OCI-LY1 (cell line): ENCODE data around the gene PHF20.
"Not testable (repeated sequence)": the region's sequence is repeated elsewhere in the genome, so short reads cannot be mapped to it uniquely, and the experiment has no call there.

Experiments
- H2AFZ ChIP-seq: fragments of 200-600 bp; sonication (generic), shearing (Covaris generic); 2 replicates; pipeline ENCODE4 v1.6.0; 2014; ENCODE audit warnings: antibody characterized with exemption, mild to moderate bottlenecking, low read length
- H3F3A ChIP-seq: fragments of 200-600 bp; sonication (generic), shearing (Covaris generic); 2 replicates; pipeline ENCODE4 v1.6.0; 2014; ENCODE audit warnings: mild to moderate bottlenecking, antibody characterized with exemption, low read length, moderate library complexity; ENCODE audit not compliant: insufficient read depth
- H3K27ac ChIP-seq: fragments of 200-600 bp; sonication (generic); 2 replicates; pipeline ENCODE4 v1.5.1; 2014; ENCODE audit warnings: low read length, mixed run types, mild to moderate bottlenecking, low read depth; ENCODE audit not compliant: poor library complexity, severe bottlenecking
- H3K27me3 ChIP-seq: fragments of 200-600 bp; sonication (generic); 2 replicates; pipeline ENCODE4 v1.6.0; 2014; ENCODE audit warnings: antibody characterized with exemption, mild to moderate bottlenecking, low read length, moderate library complexity; ENCODE audit not compliant: insufficient read depth
- H3K36me3 ChIP-seq: fragments of 200-600 bp; sonication (generic); 2 replicates; pipeline ENCODE4 v1.6.1; 2014; ENCODE audit warnings: mild to moderate bottlenecking, antibody characterized with exemption, low read length, moderate library complexity, mixed read lengths; ENCODE audit not compliant: insufficient read depth
- H3K4me1 ChIP-seq: fragments of 200-600 bp; sonication (generic); 2 replicates; pipeline ENCODE4 v1.5.1; 2014; ENCODE audit warnings: mild to moderate bottlenecking, low read length, moderate library complexity; ENCODE audit not compliant: insufficient read depth, severe bottlenecking
- H3K4me2 ChIP-seq: fragments of 200-600 bp; sonication (generic), shearing (Covaris generic); 2 replicates; pipeline ENCODE4 v1.6.1; 2014; ENCODE audit warnings: low read length
- H3K4me3 ChIP-seq: fragments of 200-600 bp; sonication (generic); 2 replicates; pipeline ENCODE4 v1.5.1; 2014; ENCODE audit warnings: low read length, low read depth, mild to moderate bottlenecking, mixed read lengths; ENCODE audit not compliant: poor library complexity, severe bottlenecking
- H3K79me2 ChIP-seq: fragments of 200-600 bp; shearing (Covaris generic); 2 replicates; pipeline ENCODE4 v1.6.1; 2016; ENCODE audit warnings: mixed run types, low read length, mixed read lengths; ENCODE audit not compliant: insufficient read depth
- H3K9ac ChIP-seq: fragments of 200-600 bp; sonication (generic), shearing (Covaris generic); 2 replicates; pipeline ENCODE4 v1.6.1; 2014; ENCODE audit warnings: mild to moderate bottlenecking, low read length, mixed read lengths
- H3K9me2 ChIP-seq: fragments of 200-600 bp; sonication (generic), shearing (Covaris generic); 2 replicates; pipeline ENCODE4 v1.6.1; 2014; ENCODE audit warnings: low read depth, mild to moderate bottlenecking, low read length, mixed read lengths
- H3K9me3 ChIP-seq: fragments of 200-600 bp; shearing (Covaris generic); 2 replicates; pipeline ENCODE4 v1.6.1; 2014; ENCODE audit warnings: low read length, mixed read lengths
- H4K20me1 ChIP-seq: fragments of 200-600 bp; sonication (generic), shearing (Covaris generic); 2 replicates; pipeline ENCODE4 v1.6.0; 2016; ENCODE audit warnings: mild to moderate bottlenecking, low read length; ENCODE audit not compliant: insufficient read depth
- CTCF ChIP-seq: fragments of 200-600 bp; sonication (generic), shearing (Covaris generic); IDR thresholded peaks from 2 replicates; pipeline ENCODE4 v1.5.1; 2017; ENCODE audit warnings: mild to moderate bottlenecking, antibody characterized with exemption, low read length, moderate library complexity, mixed read lengths
- EZH2 ChIP-seq: fragments of 200-600 bp; sonication (generic), shearing (Covaris generic); IDR thresholded peaks from 2 replicates; pipeline ENCODE4 v1.8.0; 2017; ENCODE audit warnings: borderline replicate concordance, mixed run types, mild to moderate bottlenecking, antibody characterized with exemption, low read length, moderate library complexity, mixed read lengths

Gene PHF20

GRCh38 chr20:35750611-35751010 is 21.2 kb upstream of the PHF20 start:
- Histone ChIP-seq H3K36me3 (no peaks in the 10 kb centered on the region), H3K9me3 (no peaks in the 10 kb centered on the region), H3K79me2 (no peaks in the 10 kb centered on the region), H3K27ac (no peak overlapping the region), H3K4me3 (no peak overlapping the region), H3K9me2 (no peaks in the 10 kb centered on the region), H4K20me1 (no peaks in the 10 kb centered on the region), H3K9ac (no peak overlapping the region), H3K4me2 (no peak overlapping the region), H3K27me3 (no peaks in the 10 kb centered on the region), H2AFZ (no peak overlapping the region), H3F3A (no peaks in the 10 kb centered on the region), H3K4me1 (no peaks in the 10 kb centered on the region)
- TF ChIP-seq CTCF (no peak), EZH2 (no peak)

DNA sequence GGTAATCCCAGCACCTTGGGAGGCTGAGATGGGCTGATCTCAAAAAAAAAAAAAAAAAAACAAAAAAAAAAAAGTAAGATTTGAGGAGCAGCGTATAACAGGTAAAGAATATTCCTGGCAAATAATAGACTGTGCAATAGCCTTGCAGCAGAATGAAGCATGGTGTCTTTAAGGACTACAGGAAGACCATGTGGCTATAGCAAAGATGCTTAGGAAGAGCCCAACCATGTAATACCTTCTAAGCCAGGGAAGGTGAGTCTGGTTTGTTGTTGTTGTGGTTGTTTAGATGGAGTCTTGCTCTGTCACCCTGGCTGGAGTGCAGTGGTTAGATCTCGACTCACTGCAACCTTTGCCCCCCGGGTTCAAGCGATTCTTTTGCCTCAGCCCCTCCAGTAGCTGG is 15.4 kb upstream of the PHF20 start:
- no peaks in the 10 kb centered on the region; the same call in 1 of the 2 replicates for H3F3A ChIP-seq
- H3K9ac ChIP-seq, result no peak overlapping the region
- no peaks in the 10 kb centered on the region for H3K9me2 ChIP-seq
- H3K79me2 ChIP-seq, result no peaks in the 10 kb centered on the region
- H2AFZ ChIP-seq, result no peak overlapping the region
- H3K27ac ChIP-seq, result no peak overlapping the region
- TF ChIP-seq EZH2 (no peak), CTCF (no peak)
- no peaks in the 10 kb centered on the region for H3K27me3 ChIP-seq
- H3K4me2 ChIP-seq, result no peak overlapping the region
- no peaks in the 10 kb centered on the region for H4K20me1 ChIP-seq
- no peaks in the 10 kb centered on the region for H3K36me3 ChIP-seq
- no peaks in the 10 kb centered on the region for H3K4me1 ChIP-seq
- H3K9me3 ChIP-seq, result no peaks in the 10 kb centered on the region
- H3K4me3 ChIP-seq, result no peak overlapping the region

- Histone ChIP-seq H3K36me3 (no peaks in the 10 kb centered on the region), H3K4me2 (no peak overlapping the region)
Measured at GRCh38 chr20:35757098-35757705, 14.6 kb upstream of the PHF20 start.

GRCh38 chr20:35761548-35761947 is 10.3 kb upstream of the PHF20 start:
- H3K27me3 ChIP-seq, result not testable (repeated sequence)

More at GRCh38 chr20:35757098-35757705, 14.6 kb upstream of the PHF20 start:
- no peaks in the 10 kb centered on the region for H3K9me3 ChIP-seq
- no peaks in the 10 kb centered on the region; the same call in 1 of the 2 replicates for H3F3A ChIP-seq
- H3K27ac ChIP-seq, result no peak overlapping the region
- no peaks in the 10 kb centered on the region for H3K9me2 ChIP-seq
- no peaks in the 10 kb centered on the region for H3K4me1 ChIP-seq
- H4K20me1 ChIP-seq, result no peaks in the 10 kb centered on the region
- no peaks in the 10 kb centered on the region for H3K79me2 ChIP-seq
- H3K4me3 ChIP-seq, result no peak overlapping the region
- H2AFZ ChIP-seq, result no peak overlapping the region
- TF ChIP-seq EZH2 (no peak), CTCF (no peak)
- no peak overlapping the region for H3K9ac ChIP-seq
- H3K27me3 ChIP-seq, result no peaks in the 10 kb centered on the region

More at GRCh38 chr20:35761548-35761947, 10.3 kb upstream of the PHF20 start:
- H3K9me3 ChIP-seq, H3K36me3 ChIP-seq, H3K27ac ChIP-seq, H2AFZ ChIP-seq, H4K20me1 ChIP-seq, H3F3A ChIP-seq, H3K79me2 ChIP-seq, H3K4me3 ChIP-seq, H3K4me1 ChIP-seq, H3K4me2 ChIP-seq, H3K9me2 ChIP-seq, H3K9ac ChIP-seq: not testable (repeated sequence)
